NCI-H510A (cell line): ENCODE results near the gene PSAP.
A peak's percentile ranks its signal among the peaks of the same experiment; 100 is the strongest.
"Not testable (repeated sequence)": the region's sequence is repeated elsewhere in the genome, so short reads cannot be mapped to it uniquely, and the experiment has no call there.

Source experiments
- DNase-seq: peaks from one replicate; lab custom pipeline; 2025; lab: John Stamatoyannopoulos, UW

The PSAP gene

GRCh38 chr10:71873582-71874211 lies 22.6 kb upstream of the PSAP start:
- DNase-seq = no peak

GRCh38 chr10:71869601-71870000 lies 18.6 kb upstream of the PSAP start:
- not testable (repeated sequence) for DNase-seq

DNA sequence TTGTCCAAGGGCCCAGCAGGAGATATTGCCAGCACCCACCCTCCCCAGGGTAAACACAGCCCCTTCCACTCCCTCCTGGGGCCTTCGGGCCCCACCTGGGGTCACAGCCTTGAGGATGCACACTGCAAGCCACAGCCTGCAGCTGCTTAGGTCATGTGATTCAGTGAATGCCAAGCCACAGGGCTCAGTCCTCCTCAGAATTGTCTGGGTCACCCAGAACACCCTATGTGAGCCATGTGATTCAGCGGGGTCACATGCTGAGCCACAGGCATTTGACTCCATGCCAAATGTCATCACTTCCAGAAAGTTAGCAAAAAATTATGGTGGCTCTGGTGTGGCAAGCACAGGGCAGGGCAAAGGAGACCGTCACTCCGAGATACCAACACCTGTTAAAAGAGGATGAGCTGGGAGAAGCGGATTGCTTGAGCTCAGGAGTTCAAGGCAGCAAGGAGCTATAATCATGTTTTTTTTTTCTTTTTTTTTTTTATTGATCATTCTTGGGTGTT lies 17.2 kb upstream of the PSAP start:
- no peak for DNase-seq

DNA sequence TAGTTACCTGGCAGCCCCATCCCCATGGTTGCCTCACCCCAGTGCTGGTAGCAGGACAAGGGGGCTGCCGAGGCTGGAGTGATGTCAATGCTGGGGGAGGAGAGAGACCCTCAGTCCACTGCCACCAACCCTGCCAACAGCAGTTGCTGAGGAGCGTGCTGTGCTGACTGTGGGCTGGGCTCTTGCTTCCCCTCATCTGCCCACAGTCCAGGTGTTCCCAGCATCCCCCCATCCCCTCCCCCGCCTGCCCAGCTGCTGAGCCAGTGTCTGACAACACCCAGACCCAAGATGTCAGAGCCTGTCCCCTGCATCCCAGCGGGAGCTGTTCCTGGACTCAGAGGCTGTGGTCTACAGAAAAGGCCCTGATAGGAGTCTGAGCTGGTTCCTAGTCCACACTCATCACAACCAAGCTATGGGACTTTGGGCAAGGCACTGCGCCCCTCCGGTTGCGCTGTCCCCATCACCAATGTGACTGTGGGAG lies 14.6 kb upstream of the PSAP start:
- no peak for DNase-seq

DNA sequence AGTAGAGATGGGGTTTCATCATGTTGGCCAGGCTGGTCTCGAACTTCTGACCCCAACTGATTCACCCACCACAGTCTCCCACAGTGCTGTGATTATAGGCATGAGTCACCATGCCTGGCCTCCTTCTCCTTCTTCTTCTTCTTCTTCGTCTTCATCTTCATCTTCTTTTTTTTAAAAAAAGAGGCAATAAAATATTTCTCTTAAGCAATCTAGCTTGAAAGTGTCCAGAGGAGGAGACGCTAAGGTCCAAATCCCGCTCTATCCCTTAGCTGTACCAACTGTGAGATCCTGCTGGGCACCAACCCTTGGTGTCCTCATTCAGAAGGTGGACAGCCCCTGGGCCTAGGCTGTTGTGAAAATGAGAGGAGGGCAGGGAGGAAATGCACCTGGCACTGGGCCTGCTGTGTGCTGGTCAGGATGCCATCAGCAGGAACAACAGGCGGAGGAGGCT lies 13.9 kb upstream of the PSAP start:
- no peak for DNase-seq

- no peak for DNase-seq
Measured at GRCh38 chr10:71863203-71863602, 12.2 kb upstream of the PSAP start.

- DNase-seq = peak; percentile 33
Measured at GRCh38 chr10:71860243-71861029, 9.4 kb upstream of the PSAP start.

GRCh38 chr10:71857934-71858890 lies 7.2 kb upstream of the PSAP start:
- DNase-seq = no peak

DNA sequence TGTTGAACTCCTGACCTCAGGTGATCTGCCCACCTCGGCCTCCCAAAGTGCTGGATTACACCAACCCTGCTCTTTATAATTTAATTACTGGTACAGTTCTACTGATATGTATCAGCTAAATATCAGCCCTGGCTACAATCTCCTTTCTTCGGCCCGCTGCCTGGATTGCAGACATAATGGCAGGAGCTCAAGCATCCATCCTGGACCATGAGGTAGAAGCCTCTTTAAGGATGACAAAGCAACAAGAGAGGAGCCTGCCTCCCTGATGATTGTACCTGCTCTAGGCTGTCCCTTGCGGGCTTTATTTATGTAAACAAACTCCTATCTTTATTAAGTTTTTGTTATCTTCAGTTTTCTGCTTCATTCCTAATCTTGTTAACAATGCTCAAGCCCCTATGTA lies 5.6 kb upstream of the PSAP start:
- DNase-seq = no peak

- DNase-seq = no peak
Measured at GRCh38 chr10:71854031-71854430, 3.0 kb upstream of the PSAP start.

GRCh38 chr10:71852355-71852937 lies 1.4 kb upstream of the PSAP start:
- no peak for DNase-seq

GRCh38 chr10:71851465-71852095 lies 529 bp upstream of the PSAP start:
- DNase-seq = not testable (repeated sequence)

DNA sequence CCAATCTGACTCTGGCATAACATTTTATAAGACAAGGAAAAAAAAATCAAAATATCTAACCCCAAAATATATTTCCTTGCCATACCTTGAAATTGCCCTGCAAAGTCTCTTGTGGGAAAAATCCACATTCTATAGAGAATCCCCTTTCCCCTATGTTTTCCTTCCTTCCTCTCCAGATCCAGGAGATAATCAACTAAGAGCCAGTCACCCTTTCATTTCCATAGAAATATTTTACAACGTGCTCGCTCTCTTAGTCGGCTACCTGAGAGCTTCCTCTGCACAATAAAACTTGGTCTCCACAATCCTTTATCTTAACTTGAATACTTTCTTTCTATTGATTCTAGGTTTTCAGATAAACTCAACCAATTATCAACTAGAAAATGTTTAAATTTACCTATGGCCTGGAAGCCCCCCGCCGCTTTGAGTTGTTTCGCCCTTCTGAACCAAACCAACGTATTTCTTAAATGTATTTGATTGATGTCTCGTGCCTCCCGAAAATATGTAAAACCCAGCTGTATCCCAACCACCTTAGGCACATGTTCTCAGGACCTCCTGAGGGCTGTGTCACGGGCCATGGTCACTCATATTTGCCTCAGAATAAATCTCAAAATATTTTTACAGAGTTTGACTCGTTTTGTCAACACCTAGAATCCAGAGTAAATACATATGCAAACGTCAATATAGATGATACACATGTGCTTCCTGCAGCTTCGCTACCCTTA lies 869 bp downstream of the PSAP start:
- no peak for DNase-seq

DNA sequence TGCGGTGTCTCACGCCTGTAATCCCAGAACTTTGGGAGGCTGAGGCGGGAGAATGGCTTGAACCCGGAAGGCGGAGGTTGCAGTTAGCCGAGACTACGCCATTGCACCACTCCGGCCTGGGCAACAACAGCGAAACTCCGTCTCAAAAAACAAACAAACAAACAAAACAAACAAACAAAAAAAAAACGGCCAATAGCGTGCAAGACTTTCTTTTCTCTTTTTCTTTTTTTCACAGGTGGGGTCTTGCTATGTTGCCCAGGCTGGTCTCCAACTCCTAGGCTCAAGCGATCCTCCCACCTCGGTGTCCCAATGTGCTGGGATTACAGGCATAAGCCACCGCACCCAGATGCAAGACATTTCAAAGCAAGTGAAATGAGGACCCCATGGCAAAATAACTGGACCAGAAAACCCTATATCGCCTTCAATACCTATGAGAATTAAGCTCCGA lies 1.6 kb downstream of the PSAP start:
- DNase-seq = no peak

DNA sequence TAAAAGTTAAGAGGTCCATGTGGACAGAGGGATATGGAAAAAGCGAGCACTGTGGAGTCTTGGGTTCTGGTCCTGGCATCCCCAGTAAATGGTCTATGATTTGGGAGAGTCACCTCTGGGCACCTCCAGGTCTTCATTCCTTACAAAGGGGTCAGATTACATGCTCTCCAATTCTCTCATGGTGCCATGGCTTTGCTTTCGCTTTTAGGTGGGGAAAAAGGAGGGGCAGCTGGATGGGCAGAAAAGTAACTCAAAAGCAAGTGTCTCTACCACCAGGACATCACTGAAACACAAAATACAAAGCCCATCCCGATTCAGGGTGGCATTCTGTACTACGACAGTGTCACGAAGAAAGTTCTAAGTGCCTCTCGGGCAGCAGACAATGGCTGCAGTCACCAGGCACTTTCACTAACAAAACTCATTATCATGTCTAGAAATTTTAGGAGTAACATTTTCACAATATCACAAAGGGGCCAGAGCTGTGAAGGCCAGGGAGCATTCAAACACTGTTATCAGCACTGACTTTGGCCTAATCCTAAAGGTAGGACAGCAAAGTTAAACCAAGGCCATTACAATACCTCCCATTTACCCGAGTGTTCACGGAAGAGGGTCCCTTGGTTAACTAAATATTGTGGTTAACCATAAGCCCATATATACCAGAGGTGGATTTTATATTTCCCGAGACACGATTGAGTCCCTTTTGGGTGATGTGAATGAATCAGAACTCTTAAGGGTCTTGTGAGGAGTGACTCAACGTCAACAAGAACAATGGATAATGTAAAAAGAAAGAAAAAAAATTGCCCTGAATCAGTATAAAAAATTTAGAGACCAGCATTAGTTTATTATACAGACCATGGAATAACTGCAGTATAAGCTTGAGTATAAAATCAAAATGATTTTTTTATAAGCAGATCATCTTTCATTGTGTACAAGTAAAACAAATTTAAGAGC lies 2.5 kb downstream of the PSAP start:
- no peak for DNase-seq

DNA sequence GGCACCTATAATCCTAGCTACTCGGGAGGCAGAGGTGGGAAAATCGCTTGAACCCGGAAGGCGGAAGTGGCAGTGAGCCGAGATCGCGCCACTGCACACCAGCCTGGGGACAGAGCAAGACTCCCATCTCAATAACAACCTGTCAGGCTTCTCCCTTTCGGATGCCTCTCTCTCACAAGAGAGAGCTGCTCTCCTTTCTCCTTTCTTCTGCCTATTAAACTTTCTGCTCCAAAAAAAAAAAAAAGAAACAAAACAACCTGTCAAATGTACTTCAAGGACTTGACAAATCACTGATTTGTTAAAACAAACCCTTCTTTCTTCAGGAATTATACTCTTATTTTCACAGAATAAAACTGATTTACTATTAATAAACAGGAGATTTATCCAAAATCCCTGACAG lies 3.6 kb downstream of the PSAP start:
- no peak for DNase-seq

DNA sequence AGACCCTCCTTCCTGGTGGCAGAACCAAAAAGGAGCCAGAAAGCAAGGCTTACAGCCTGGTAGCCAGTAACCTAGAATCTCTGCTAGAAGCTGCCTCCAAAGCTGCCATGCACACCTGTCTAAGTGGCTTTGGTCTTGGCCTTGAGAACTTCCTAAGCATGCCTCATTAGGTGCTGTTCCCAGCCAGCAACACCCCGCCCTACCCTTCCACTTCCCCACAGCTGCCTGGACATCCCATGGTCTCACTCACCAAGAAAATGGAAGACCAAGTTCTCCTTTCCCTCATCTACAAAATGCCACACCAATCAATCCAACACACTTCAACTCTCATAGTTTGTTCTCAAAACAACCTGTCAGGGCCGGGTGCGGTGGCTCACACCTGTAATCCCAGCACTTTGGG lies 4.2 kb downstream of the PSAP start:
- DNase-seq = no peak

GRCh38 chr10:71845410-71846405 lies 5.3 kb downstream of the PSAP start:
- DNase-seq = no peak
